Stimulated activated CD4-positive, alpha-beta T cell treated with anti-CD3 and anti-CD28 coated beads, Interleukin-12 subunit alpha, Interleukin-12 subunit beta, amount 100 ng/mL, for 4 hours (primary cell): ENCODE data around the gene TRIM24.

Experiments used
- DNase-seq: peaks from one replicate; pipeline ENCODE4 v3.0.0-alpha.2; 2020

The TRIM24 gene

GRCh38 chr7:138630059-138630610, 170.1 kb downstream of the TRIM24 start:
- peak; percentile 6 for DNase-seq

- DNase-seq: no peak
Observed at GRCh38 chr7:138632384-138632783, 172.3 kb downstream of the TRIM24 start.

GRCh38 chr7:138632826-138633602, 173.0 kb downstream of the TRIM24 start:
- DNase-seq: no peak
